Stimulated activated CD8-positive, alpha-beta memory T cell treated with anti-CD3 and anti-CD28 coated beads, Interleukin-15, amount 100 ng/mL, for 24 hours (primary cell): ENCODE data around the gene UMOD.
"Not testable (repeated sequence)": the region's sequence is repeated elsewhere in the genome, so short reads cannot be mapped to it uniquely, and the experiment has no call there.

Experiments used
- DNase-seq: peaks from one replicate; pipeline ENCODE4 v3.0.0-alpha.2; 2020; ENCODE audit warnings: low read depth

Gene UMOD

DNA sequence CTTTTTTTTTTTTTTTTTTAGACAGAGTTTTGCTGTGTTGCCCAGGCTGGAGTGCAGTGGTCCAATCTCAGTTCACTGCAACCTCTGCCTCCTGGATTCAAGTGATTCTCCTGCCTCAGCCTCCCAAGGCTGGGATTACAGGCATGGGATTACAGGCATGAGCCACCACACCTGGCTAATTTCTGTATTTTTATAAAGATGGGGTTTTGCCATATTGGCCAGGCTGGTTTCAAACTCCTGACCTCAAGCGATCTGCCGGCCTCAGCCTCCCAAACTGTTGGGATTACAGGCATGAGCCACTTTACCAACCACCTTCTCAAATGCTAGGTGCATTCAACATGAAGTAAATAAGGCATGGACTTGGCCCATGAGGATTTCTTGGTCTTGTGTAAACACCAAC is 31.5 kb downstream of the UMOD start:
- not testable (repeated sequence) for DNase-seq

GRCh38 chr16:20320592-20320991 is 31.9 kb downstream of the UMOD start:
- no peak for DNase-seq

DNA sequence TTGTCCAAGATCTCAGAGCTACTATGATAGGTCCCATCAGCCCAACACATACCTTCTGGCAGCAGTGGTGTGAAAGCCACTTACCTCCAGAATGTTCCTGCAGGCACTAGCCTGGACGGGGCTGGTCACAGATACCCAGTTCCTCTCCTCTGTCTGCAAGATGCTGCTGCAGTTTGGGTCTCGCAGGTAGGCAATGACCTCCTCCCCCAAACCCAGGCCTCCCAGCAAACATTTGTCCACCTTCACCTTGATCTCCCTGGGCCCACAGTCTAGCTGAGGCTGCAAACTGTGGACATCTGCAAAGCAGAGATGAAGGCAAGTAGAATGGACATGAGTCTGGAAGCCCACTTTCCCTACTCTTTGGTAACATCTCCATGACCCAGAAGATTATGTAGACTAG is 32.3 kb downstream of the UMOD start:
- no peak for DNase-seq

DNA sequence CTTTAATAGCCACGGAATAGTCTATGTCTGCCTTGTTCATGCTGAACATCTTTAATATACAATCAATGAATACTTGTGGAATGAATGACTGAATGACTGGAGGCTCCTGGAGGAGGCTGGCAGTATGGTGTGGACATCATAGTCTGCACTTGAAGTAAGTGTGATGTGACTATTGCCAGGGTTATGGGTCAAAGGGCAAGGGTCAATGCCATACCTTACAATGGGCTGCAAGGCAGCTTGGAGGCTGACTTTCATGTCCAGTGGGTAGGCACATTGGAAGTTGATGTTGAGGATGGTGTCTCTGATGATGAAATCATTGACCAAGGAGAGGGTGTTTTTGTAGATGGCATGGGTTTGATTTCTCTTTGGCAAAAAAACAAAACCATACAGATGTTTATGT is 33.1 kb downstream of the UMOD start:
- no peak for DNase-seq

GRCh38 chr16:20318437-20318836 is 34.1 kb downstream of the UMOD start:
- no peak for DNase-seq

- no peak for DNase-seq
Measured at GRCh38 chr16:20318006-20318405, 34.5 kb downstream of the UMOD start.

DNA sequence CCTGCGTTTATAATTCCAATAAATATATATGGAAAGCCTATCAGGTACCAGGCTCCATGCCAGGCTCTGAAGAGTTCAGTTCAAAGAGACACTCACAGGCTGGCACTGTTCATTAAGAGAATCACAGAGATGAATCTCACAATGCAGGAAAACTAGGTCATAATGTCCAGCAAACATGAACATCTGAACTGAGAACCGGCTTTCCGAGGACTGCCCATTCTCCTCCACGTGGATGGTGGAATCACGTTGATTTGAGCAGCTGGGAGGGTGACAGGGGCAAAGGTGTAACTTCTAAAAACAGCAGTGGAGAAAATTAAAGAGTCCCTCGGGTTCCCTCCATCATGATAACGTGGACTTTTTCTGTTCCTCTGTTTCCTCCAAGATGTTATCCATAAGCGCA is 35.4 kb downstream of the UMOD start:
- no peak for DNase-seq

GRCh38 chr16:20316715-20317114 is 35.8 kb downstream of the UMOD start:
- no peak for DNase-seq

DNA sequence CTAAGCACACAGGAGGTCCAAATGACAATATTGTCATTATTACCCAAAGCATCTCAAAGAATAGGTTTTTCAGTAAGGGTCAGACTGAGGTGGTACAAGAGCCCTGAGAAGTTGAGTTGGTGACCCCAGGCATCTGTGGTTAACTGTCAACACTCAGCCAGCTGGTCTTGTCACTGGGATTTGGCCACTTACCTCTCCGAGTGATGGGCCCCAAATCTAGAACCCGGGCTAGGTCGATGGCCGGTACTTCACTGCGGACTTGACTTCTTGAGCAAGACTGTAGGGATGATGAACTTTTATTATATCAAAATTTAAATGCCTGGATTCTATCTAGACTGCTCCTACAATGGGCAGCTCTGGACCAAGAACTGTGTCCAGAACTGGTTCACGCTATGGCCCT is 36.8 kb downstream of the UMOD start:
- DNase-seq = no peak

DNA sequence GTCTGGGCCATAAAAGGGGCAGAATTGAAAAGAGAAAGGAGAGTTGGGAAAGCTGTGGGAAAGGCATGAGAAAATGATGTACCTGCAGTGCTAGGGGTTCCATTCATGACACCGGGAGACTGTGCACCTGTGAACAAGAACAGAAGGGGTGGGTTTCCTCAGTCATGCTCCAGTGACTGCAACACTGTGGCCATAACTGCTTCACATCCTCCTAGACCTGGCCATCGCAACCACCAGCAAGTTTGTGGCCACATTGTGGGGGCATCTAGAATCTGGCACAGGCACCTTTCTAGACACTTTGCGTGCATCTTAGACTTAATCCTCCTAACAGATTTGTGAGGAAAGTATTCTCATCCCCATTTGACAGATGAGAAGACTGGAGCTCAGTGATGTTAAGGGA is 37.9 kb downstream of the UMOD start:
- DNase-seq = no peak

GRCh38 chr16:20313741-20314140 is 38.8 kb downstream of the UMOD start:
- no peak for DNase-seq

GRCh38 chr16:20312536-20313095 is 39.9 kb downstream of the UMOD start:
- not testable (repeated sequence) for DNase-seq

GRCh38 chr16:20311548-20311947 is 41.0 kb downstream of the UMOD start:
- no peak for DNase-seq

DNA sequence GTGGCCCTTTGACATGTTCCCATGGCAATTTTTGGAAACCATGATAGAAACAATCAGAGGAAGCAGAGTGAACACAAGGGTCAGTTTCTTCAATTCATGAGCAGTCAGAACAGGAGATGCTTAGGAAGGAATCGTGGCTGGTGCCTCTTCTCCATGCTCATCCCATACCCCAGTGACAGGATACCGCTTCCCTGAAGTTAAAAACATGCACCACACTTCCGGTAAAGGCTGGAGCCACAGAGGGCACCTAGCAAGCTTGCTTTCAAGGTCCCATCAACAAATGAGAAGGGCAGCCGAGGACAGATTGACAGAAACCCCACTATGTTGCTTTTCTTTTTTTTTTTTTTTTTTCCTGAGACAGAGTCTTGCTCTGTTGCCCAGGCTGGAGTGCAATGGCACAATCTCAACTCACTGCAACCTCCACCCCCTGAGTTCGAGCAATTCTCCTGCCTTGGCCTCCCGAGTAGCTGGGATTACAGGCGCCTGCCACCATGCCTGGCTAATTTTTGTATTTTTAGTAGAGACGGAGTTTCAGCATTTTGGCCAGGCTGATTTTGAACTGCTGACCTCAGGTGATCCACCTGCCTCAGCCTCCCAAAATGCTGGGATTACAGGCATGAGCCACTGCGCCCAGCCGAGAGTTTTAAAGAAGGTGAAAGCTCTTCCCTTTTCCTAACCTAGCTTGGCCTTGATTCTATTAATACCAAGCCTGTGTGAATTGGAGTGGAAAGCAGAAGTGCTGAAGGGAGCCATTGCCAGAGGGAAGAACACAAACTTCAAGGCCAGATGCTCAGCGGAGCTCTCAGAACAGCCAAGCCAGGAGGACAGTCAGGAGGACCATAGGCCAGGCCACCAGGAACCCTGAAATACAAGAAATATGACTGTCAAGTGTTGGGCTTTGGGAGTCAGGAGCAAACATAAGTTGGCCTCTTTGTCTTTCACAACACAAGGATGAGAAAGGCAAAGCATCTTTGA is 41.8 kb downstream of the UMOD start:
- DNase-seq = no peak

GRCh38 chr16:20309786-20310185 is 42.7 kb downstream of the UMOD start:
- no peak for DNase-seq

- no peak for DNase-seq
Measured at GRCh38 chr16:20308801-20309590, 43.5 kb downstream of the UMOD start.

GRCh38 chr16:20308266-20308665 is 44.2 kb downstream of the UMOD start:
- no peak for DNase-seq

- no peak for DNase-seq
Measured at GRCh38 chr16:20307791-20308190, 44.7 kb downstream of the UMOD start.

DNA sequence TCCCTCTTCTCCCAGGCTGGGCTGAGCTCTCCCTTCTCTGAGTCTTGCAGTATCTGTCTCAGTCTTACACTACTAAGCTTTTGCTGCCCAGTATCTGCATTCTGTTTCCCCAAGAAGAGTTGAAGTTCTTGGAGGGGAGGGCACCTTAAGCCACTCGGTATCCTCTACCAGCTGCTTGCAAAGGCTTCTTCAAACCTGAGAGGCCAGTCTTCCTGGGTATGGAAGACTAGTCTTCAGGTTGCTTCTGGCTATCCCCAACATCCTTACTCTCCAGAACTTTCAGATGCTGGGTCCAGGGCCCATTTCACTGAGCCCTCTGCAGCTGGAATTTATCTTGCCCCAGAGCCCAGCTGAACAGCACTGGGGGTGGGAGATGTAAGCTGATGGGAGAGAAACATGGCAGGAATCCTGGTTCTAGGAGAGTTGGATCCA is 45.3 kb downstream of the UMOD start:
- DNase-seq = no peak

- no peak for DNase-seq
Measured at GRCh38 chr16:20306401-20306800, 46.1 kb downstream of the UMOD start.

DNA sequence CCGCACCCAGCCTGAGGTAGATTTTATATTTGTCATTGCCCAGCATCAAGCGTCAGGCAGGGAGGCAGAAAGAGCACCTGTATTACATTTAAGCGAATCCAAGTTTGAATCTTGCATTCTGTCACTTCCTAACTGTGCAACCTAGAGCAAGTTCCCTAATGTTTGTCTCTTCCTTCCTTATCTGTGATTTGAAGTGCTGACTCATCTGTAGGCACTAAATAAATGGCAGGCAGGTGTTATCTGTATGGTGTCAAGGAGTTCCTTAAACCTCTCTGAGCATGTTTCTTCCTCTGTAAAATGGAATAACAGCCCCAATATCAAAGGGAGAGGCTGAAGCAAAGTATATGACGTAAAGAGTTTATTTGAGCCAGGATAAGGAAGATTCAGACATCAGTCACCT is 49.5 kb downstream of the UMOD start:
- no peak for DNase-seq

DNA sequence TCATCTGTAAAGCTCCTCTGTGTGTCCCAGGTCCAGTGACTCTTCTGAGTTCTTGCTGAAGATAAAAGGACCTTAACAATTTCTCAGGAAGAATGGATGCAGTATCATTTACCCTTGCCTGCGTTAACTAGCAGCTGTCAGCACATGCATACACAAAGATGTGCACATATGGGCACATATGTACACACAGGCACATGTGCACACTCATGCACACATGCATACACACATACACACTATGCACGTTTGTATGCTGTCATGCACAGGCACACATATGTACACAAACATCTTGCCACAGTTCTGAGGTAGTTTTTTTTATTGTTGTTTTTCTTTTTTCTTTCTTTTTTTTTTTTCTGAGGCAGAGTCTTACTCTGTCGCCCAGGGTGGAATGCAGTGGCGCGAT is 50.1 kb downstream of the UMOD start:
- no peak for DNase-seq

DNA sequence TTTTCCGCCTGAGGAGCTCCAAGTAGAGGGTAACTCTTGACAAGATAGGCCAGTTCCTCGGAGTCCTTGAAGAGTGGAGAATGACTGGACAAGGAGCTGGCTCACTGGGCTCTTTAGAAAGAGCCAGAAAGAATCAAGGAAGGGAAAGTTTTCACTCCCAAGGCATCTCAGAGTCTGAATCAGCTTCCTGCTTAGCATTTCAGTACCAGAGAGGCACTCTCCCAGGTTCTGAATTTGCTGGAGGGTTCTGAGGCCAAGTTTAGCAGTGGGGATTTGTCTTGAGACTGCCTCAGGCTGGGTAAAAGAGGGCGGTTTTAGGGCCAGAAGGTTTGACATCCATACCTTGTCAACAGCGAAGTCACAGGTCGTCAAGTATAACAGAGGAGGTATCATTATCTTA is 50.7 kb downstream of the UMOD start:
- DNase-seq = no peak
